ENCODE measurements around the gene ARMC2.
"Not testable (repeated sequence)": the region's sequence is repeated elsewhere in the genome, so short reads cannot be mapped to it uniquely, and the experiment has no call there.

Gene ARMC2

GRCh38 chr6:108868647-108869046 is 20.4 kb downstream of the ARMC2 start:
- in situ Hi-C loops (cut with MboI; ENCODE audit: low sequenced_read_pairs), result no loop called here

GRCh38 chr6:108869876-108870275 is 21.7 kb downstream of the ARMC2 start:
- in situ Hi-C loops (cut with MboI; ENCODE audit: low sequenced_read_pairs), result no loop called here

GRCh38 chr6:108870357-108870756 is 22.1 kb downstream of the ARMC2 start:
- in situ Hi-C loops (cut with MboI; ENCODE audit: low sequenced_read_pairs), result no loop called here

- in situ Hi-C loops (cut with MboI; ENCODE audit: low sequenced_read_pairs), result no loop called here
These were observed 23.9 kb downstream of the ARMC2 start for GRCh38 chr6:108872141-108872557.

- in situ Hi-C loops (cut with MboI; ENCODE audit: low sequenced_read_pairs), result no loop called here
These were observed 24.4 kb downstream of the ARMC2 start for GRCh38 chr6:108872575-108872974.

GRCh38 chr6:108873251-108873650 is 25.0 kb downstream of the ARMC2 start:
- in situ Hi-C loops (cut with MboI; ENCODE audit: low sequenced_read_pairs), result no loop called here

- in situ Hi-C loops (cut with MboI; ENCODE audit: low sequenced_read_pairs), result no loop called here
These were observed 25.7 kb downstream of the ARMC2 start for GRCh38 chr6:108873971-108874370.

GRCh38 chr6:108874470-108875160 is 26.4 kb downstream of the ARMC2 start:
- in situ Hi-C loops (cut with MboI; ENCODE audit: low sequenced_read_pairs), result no loop called here

GRCh38 chr6:108875161-108875555 is 26.9 kb downstream of the ARMC2 start:
- in situ Hi-C loops (cut with MboI; ENCODE audit: low sequenced_read_pairs), result no loop called here

GRCh38 chr6:108877046-108877751 is 29.0 kb downstream of the ARMC2 start:
- in situ Hi-C loops (cut with MboI; ENCODE audit: low sequenced_read_pairs), result no loop called here

GRCh38 chr6:108878942-108879341 is 30.7 kb downstream of the ARMC2 start:
- in situ Hi-C loops (cut with MboI; ENCODE audit: low sequenced_read_pairs), result no loop called here

GRCh38 chr6:108883172-108883571 is 35.0 kb downstream of the ARMC2 start:
- in situ Hi-C loops (cut with MboI; ENCODE audit: low sequenced_read_pairs), result no loop called here

GRCh38 chr6:108884211-108885059 is 36.2 kb downstream of the ARMC2 start:
- in situ Hi-C loops (cut with MboI; ENCODE audit: low sequenced_read_pairs), result no loop called here

- in situ Hi-C loops (cut with MboI; ENCODE audit: low sequenced_read_pairs), result no loop called here
These were observed 39.8 kb downstream of the ARMC2 start for GRCh38 chr6:108888052-108888451.

- in situ Hi-C loops (cut with MboI; ENCODE audit: low sequenced_read_pairs), result no loop called here
These were observed 40.5 kb downstream of the ARMC2 start for GRCh38 chr6:108888745-108889144.

GRCh38 chr6:108890898-108891297 is 42.7 kb downstream of the ARMC2 start:
- in situ Hi-C loops (cut with MboI; ENCODE audit: low sequenced_read_pairs), result not testable (repeated sequence)

- in situ Hi-C loops (cut with MboI; ENCODE audit: low sequenced_read_pairs), result no loop called here
These were observed 47.3 kb downstream of the ARMC2 start for GRCh38 chr6:108895571-108895970.

GRCh38 chr6:108896111-108896661 is 48.0 kb downstream of the ARMC2 start:
- in situ Hi-C loops (cut with MboI; ENCODE audit: low sequenced_read_pairs), result no loop called here

GRCh38 chr6:108897371-108897770 is 49.1 kb downstream of the ARMC2 start:
- in situ Hi-C loops (cut with MboI; ENCODE audit: low sequenced_read_pairs), result no loop called here

- in situ Hi-C loops (cut with MboI; ENCODE audit: low sequenced_read_pairs), result no loop called here
These were observed 54.2 kb downstream of the ARMC2 start for GRCh38 chr6:108902382-108902792.

- in situ Hi-C loops (cut with MboI; ENCODE audit: low sequenced_read_pairs), result no loop called here
These were observed 55.6 kb downstream of the ARMC2 start for GRCh38 chr6:108903796-108904195.
